Immature natural killer cell (primary cell): ENCODE measurements around the gene NR2F2. TPM values are rescaled to one million over a fixed set of nuclear protein-coding genes. Genes with fewer than 3 reads are reported as not detected.

Experiments
- DNase-seq, 3 donors: peaks; one replicate each; pipeline ENCODE4 v3.0.0; 2022; ENCODE audit warnings: mixed read lengths in 1 of 3
- H3K27ac Mint-ChIP-seq, 6 donors: one replicate each; pipeline ENCODE4 v1.8.0; 2020; ENCODE audit warnings: mixed read lengths in 6 of 6, mild to moderate bottlenecking in 5 of 6, inconsistent platforms in 4 of 6, moderate library complexity in 3 of 6
- H3K27me3 Mint-ChIP-seq, 3 donors: one replicate each; pipeline ENCODE4 v1.8.0; 2020 to 2021; ENCODE audit warnings: low read depth in 3 of 3, mild to moderate bottlenecking in 3 of 3, mixed read lengths in 3 of 3, moderate library complexity in 3 of 3, inconsistent platforms in 1 of 3
- H3K36me3 Mint-ChIP-seq, 3 donors: one replicate each; pipeline ENCODE4 v1.8.0; 2020; ENCODE audit warnings: mixed read lengths in 3 of 3, inconsistent platforms in 2 of 3, mild to moderate bottlenecking in 2 of 3
- H3K4me1 Mint-ChIP-seq, 2 donors: one replicate each; pipeline ENCODE4 v1.8.0; 2020; ENCODE audit warnings: inconsistent platforms in 2 of 2, mild to moderate bottlenecking in 2 of 2, mixed read lengths in 2 of 2, moderate library complexity in 1 of 2
- H3K4me3 Mint-ChIP-seq, 5 donors: one replicate each; pipeline ENCODE4 v1.8.0; 2020; ENCODE audit warnings: mild to moderate bottlenecking in 5 of 5, mixed read lengths in 5 of 5, inconsistent platforms in 3 of 5, moderate library complexity in 3 of 5
- H3K9me3 Mint-ChIP-seq, 6 donors: one replicate each; pipeline ENCODE4 v1.8.0; 2020; ENCODE audit warnings: mild to moderate bottlenecking in 6 of 6, mixed read lengths in 6 of 6, inconsistent platforms in 4 of 6, moderate library complexity in 3 of 6
- polyA plus RNA-seq, 3 donors: library from polyadenylated mRNA; unstranded; fragments of 300-500 nt; fragmentation: Illumina TruSeq; gene quantifications; one replicate each; pipeline ENCODE4 v1.2.3, GENCODE V29; 2021

NR2F2 gene
- polyA plus RNA-seq, 3 donors from 2014 or later, result not detected

DNA sequence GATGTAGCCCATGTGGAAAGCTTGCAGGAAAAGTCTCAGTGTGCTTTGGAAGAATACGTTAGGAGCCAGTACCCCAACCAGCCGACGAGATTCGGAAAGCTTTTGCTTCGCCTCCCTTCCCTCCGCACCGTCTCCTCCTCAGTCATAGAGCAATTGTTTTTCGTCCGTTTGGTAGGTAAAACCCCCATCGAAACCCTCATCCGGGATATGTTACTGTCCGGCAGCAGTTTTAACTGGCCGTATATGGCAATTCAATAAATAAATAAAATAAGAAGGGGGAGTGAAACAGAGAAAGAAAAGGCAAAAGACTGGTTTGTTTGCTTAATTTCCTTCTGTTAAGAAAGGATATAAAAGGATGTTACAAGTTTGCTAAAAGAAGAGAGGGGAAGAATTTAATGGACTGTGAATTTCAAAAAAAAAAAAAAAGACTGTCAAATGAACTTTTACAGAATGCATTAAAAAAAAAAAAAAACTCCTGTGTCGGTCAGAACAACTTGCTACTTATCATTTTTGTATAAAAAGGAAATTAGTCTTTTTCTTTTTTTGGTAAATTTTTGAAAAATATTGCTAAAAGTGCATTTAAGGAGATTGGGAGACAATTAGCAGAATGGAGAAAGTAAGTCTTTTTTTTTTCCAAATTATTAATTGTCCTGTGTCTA is 7.0 kb downstream of the NR2F2 start:
- H3K27me3 Mint-ChIP-seq, result peaks cover 58 to 74% (median 69%) of the 10 kb centered on the region in 3 donors
- peaks cover 5 to 43% (median 17%) of the 10 kb centered on the region in 6 donors for H3K9me3 Mint-ChIP-seq

GRCh38 chr15:96338074-96338765 is 7.7 kb downstream of the NR2F2 start:
- Mint-ChIP-seq H3K4me3 (no peak overlapping the region), H3K4me1 (peaks cover 9 to 10% of the 10 kb centered on the region in 2 donors), H3K9me3 (peaks cover 3 to 50% (median 16%) of the 10 kb centered on the region in 6 donors), H3K27me3 (peaks cover 54 to 74% (median 70%) of the 10 kb centered on the region in 3 donors), H3K36me3 (no peaks in the 10 kb centered on the region), H3K27ac (no peak overlapping the region)
- no peak for DNase-seq

More for the DNA sequence above, 7.0 kb downstream of the NR2F2 start:
- DNase-seq, result no peak
- no peak overlapping the region for H3K27ac Mint-ChIP-seq
- no peaks in the 10 kb centered on the region for H3K36me3 Mint-ChIP-seq
- no peak overlapping the region for H3K4me3 Mint-ChIP-seq
- H3K4me1 Mint-ChIP-seq, result peaks cover 14 to 17% of the 10 kb centered on the region in 2 donors

GRCh38 chr15:96338766-96339618 is 8.5 kb downstream of the NR2F2 start:
- DNase-seq, result no peak
- Mint-ChIP-seq H3K4me1 (peaks cover 6% of the 10 kb centered on the region in 2 donors), H3K27ac (no peak overlapping the region), H3K27me3 (peaks cover 56 to 70% (median 70%) of the 10 kb centered on the region in 3 donors), H3K36me3 (no peaks in the 10 kb centered on the region), H3K4me3 (no peak overlapping the region), H3K9me3 (peaks cover 3 to 51% (median 15%) of the 10 kb centered on the region in 6 donors)

DNA sequence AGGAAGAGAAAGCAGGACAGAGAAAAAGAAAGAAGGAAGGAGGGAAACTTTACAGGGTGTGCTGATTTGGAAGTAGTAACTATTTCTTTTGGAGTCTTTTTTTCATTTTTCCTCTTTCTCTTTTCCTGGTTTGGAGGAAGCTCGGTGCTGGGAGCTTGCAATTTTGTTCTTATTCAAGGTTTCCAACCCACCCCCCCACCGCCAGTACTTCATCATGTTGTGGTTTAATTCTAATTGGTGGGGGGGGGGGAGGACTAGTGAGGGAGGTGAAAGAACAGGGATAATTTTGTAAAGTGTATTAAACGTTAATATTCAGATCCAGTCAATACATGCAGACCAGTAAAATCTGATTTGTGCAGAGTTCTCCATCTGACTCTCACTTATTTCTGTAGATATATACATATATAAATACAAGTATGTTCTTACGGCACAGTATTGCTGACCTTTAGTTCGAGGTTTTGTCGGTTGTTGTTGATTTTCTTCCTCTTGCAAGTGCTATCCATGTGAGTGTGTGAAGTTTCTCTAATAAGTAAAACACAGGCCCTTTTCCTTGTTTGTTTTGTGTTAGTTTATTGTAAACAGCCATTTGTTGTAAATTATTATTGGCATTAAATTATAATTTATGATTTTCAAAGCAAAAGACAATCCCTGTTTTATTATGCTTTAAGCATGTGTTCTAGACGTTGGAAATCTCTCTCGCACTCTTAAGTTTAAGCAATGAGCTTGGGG is 9.3 kb downstream of the NR2F2 start:
- Mint-ChIP-seq H3K4me1 (peaks cover 6% of the 10 kb centered on the region in 2 donors), H3K36me3 (no peaks in the 10 kb centered on the region), H3K9me3 (peaks cover 3 to 51% (median 12%) of the 10 kb centered on the region in 6 donors), H3K4me3 (peak overlapping the region in 1 of 5 donors; percentile 49), H3K27me3 (peaks cover 57 to 72% (median 68%) of the 10 kb centered on the region in 3 donors), H3K27ac (no peak overlapping the region)
- no peak for DNase-seq

- DNase-seq, result no peak
- Mint-ChIP-seq H3K9me3 (peaks cover 3 to 51% (median 12%) of the 10 kb centered on the region in 6 donors), H3K4me1 (peaks cover 6% of the 10 kb centered on the region in 2 donors), H3K27me3 (peaks cover 57 to 72% (median 68%) of the 10 kb centered on the region in 3 donors), H3K4me3 (peak overlapping the region in 2 of 5 donors; percentile 46 to 49), H3K36me3 (no peaks in the 10 kb centered on the region), H3K27ac (no peak overlapping the region)
Observed at GRCh38 chr15:96340348-96340597, 9.8 kb downstream of the NR2F2 start.

- peaks cover 53 to 74% (median 72%) of the 10 kb centered on the region in 3 donors for H3K27me3 Mint-ChIP-seq
- peaks cover 6% of the 10 kb centered on the region in 2 donors for H3K4me1 Mint-ChIP-seq
- H3K4me3 Mint-ChIP-seq, result peak overlapping the region in 2 of 5 donors; percentile 40 to 46
- peaks cover 0 to 3% (median 0%) of the 10 kb centered on the region in 3 donors for H3K36me3 Mint-ChIP-seq
- H3K27ac Mint-ChIP-seq, result peak overlapping the region in 1 of 6 donors; percentile 11
- H3K9me3 Mint-ChIP-seq, result peaks cover 3 to 51% (median 13%) of the 10 kb centered on the region in 6 donors
- no peak for DNase-seq
Observed at GRCh38 chr15:96340598-96341512, 10.4 kb downstream of the NR2F2 start.

GRCh38 chr15:96341513-96342405 is 11.3 kb downstream of the NR2F2 start:
- H3K27me3 Mint-ChIP-seq, result peaks cover 55 to 80% (median 71%) of the 10 kb centered on the region in 3 donors
- DNase-seq, result no peak
- H3K36me3 Mint-ChIP-seq, result peaks cover 0 to 3% (median 0%) of the 10 kb centered on the region in 3 donors
- peak overlapping the region in 1 of 6 donors; percentile 11 for H3K27ac Mint-ChIP-seq
- peaks cover 3 to 45% (median 10%) of the 10 kb centered on the region in 6 donors for H3K9me3 Mint-ChIP-seq
- peaks cover 6% of the 10 kb centered on the region in 2 donors for H3K4me1 Mint-ChIP-seq
- H3K4me3 Mint-ChIP-seq, result peak overlapping the region in 1 of 5 donors; percentile 40

- Mint-ChIP-seq H3K4me3 (peak overlapping the region in 1 of 5 donors; percentile 24), H3K36me3 (peaks cover 0 to 3% (median 0%) of the 10 kb centered on the region in 3 donors), H3K4me1 (peaks cover 6% of the 10 kb centered on the region in 2 donors), H3K27ac (no peak overlapping the region), H3K27me3 (peaks cover 52 to 78% (median 69%) of the 10 kb centered on the region in 3 donors), H3K9me3 (peaks cover 2 to 38% (median 8%) of the 10 kb centered on the region in 6 donors)
- no peak for DNase-seq
Observed at GRCh38 chr15:96342406-96343112, 12.1 kb downstream of the NR2F2 start.

GRCh38 chr15:96343113-96344059 is 12.9 kb downstream of the NR2F2 start:
- peaks cover 2 to 44% (median 7%) of the 10 kb centered on the region in 6 donors for H3K9me3 Mint-ChIP-seq
- no peak overlapping the region for H3K27ac Mint-ChIP-seq
- H3K27me3 Mint-ChIP-seq, result peaks cover 46 to 78% (median 69%) of the 10 kb centered on the region in 3 donors
- H3K36me3 Mint-ChIP-seq, result peaks cover 0 to 10% (median 0%) of the 10 kb centered on the region in 3 donors
- H3K4me3 Mint-ChIP-seq, result peak overlapping the region in 1 of 5 donors; percentile 15
- DNase-seq, result no peak
- peaks cover 6% of the 10 kb centered on the region in 2 donors for H3K4me1 Mint-ChIP-seq

DNA sequence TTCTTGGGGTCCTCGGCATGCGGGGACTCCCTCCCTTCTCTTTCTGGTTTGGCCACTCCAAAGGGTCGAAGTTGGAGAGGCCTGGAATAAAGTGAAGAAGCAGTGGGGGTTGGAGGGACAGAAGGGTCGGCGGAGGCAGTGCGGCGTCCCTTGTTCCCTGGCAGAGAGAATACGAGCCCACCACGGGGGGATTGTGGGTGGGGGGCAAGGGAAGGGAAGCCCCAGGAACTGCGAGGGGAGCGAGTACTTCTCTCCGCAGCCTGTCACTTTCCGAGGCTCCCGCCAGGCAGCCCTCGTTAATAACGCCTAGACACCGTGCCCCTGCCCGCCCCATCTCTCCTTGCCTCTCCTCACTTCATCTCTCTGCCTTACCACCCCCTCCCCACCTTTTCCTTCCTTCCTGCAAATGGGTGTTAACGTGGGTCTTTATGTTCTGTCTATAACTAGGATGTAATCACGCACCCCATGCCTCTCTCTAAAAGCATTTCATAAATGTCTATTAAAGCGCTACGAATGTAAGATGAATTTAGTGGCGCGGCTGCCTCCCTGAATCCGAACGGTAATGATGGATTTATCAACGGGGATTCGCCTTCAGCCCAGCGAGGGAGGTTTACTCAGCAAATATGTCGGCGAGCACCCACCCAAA is 13.7 kb downstream of the NR2F2 start:
- Mint-ChIP-seq H3K9me3 (peaks cover 2 to 43% (median 5%) of the 10 kb centered on the region in 6 donors), H3K27me3 (peaks cover 39 to 82% (median 67%) of the 10 kb centered on the region in 3 donors), H3K4me1 (peaks cover 6% of the 10 kb centered on the region in 2 donors), H3K4me3 (no peak overlapping the region), H3K36me3 (peaks cover 0 to 10% (median 0%) of the 10 kb centered on the region in 3 donors), H3K27ac (no peak overlapping the region)
- DNase-seq, result no peak
